HG02571 (cell line): Measurements from ENCODE around the gene PGA5.
"Not testable (repeated sequence)": the region's sequence is repeated elsewhere in the genome, so short reads cannot be mapped to it uniquely, and the experiment has no call there.

Experiments
- ATAC-seq: cut with Tn5 transposase; IDR thresholded peaks from one replicate; pipeline ENCODE4 v1.9.1; 2021; ENCODE audit warnings: mild to moderate bottlenecking, moderate library complexity; ENCODE audit not compliant: unreplicated experiment

PGA5 gene

GRCh38 chr11:61226457-61227137 lies 14.4 kb upstream of the PGA5 start:
- ATAC-seq: not testable (repeated sequence)

DNA sequence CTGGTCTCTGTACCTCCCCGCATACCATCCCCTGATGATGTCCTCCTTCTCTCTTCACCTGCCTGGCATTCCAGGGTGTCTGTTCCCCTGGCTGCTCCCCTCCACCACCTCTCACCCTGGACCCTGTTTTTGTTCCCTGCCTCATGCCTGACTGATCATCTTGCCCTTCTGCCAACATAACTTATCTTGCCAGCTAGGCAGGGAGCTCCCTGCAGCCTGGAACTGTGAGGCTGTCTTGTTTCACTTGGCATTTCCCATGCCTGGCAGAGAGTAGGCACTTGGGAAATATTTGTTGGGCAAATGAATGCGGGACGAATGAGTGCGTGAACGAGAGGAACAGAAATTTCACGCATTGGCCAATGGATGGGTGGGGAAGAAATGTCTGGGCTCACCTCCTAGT lies 11.5 kb upstream of the PGA5 start:
- not testable (repeated sequence) for ATAC-seq

DNA sequence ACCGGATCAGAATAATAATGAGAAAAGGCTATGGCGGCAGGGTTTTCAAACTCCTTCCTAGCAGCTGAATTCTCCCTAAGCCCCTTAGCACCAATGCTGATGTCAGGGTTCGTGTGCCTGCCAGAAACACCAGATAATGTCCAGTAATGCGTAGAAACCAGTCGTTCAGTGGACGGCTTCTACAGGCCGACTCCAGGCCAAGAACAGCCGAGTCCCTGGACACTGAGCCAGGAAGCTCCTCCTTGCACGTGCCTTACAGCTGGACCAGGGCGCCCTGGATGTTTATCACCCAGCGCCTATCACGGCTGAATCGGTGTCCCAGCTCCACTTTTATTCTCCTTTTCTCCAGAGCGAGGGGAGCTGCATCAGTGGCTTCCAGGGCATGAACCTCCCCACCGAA lies 9.9 kb upstream of the PGA5 start:
- ATAC-seq: not testable (repeated sequence)

DNA sequence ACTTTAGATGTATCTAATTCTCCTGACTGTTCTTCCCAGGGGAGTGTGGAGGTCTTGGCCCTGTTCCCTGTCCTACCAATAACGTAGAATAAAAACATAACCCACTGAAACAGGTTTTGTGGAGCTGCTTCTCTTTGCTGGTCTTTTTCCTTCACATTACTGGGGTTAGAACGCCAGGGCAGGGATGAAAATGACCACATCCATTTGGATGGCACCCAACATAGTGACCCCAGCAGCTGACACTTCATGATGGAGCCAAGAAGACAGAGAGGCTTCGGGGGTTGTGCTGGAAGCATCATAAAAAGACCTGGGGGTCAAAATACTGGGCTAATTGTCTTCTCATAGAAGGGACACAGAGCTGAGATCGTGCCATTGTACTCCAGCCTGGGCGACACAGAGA lies 9.4 kb upstream of the PGA5 start:
- not testable (repeated sequence) for ATAC-seq

GRCh38 chr11:61232548-61233145 lies 8.3 kb upstream of the PGA5 start:
- not testable (repeated sequence) for ATAC-seq

DNA sequence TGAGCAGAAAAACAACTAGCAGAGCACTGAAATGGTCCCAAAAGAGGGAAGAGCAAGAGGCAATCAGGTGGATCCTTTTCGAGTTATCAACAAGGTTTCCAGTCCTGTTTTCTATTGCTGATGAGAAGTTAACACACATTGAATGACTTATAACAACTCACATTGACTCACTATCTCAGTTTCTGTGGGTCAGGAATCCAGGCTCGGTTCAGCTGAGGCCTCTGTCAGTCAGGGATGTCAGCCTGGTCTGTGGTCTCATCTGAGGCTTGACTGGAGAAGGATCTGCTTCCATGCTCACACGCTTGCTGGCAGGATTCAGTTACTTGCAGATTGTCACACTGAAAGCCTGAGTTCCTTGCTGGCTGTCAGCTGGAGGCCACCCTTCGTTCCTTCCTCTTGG lies 3.8 kb upstream of the PGA5 start:
- not testable (repeated sequence) for ATAC-seq

DNA sequence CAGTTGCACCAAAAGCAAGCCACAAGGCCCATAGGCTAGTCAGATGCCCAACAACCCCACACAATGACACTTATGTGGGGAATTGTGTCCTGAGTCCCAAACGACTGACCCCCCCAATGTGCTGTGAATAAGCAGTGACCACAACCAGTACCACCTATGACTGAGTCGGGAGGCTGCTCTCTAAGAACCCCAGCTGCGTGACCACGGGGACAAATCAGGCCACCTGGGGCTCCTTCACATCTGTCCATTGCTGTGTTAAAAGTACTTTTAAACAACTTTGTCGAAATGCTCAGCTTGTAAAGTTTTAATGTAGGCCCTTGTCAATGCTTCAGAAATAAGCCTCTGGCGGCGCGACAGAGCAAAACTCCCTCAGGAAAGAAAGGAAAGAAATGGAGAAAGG lies 687 bp upstream of the PGA5 start:
- not testable (repeated sequence) for ATAC-seq

DNA sequence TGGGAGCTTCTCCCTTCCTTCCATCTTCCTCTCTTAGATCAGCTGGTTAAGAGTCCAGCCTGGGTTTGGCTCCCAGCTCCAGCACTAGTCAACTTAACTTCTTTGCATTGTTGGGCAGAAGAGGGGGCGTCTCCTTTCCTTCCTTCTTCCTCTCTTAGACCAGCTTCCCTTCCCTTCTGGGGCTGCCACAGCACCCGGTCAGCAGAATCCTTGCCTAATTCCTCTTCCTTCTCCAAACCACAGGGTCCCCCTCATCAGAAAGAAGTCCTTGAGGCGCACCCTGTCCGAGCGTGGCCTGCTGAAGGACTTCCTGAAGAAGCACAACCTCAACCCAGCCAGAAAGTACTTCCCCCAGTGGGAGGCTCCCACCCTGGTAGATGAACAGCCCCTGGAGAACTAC lies 551 bp downstream of the PGA5 start:
- ATAC-seq: not testable (repeated sequence)

DNA sequence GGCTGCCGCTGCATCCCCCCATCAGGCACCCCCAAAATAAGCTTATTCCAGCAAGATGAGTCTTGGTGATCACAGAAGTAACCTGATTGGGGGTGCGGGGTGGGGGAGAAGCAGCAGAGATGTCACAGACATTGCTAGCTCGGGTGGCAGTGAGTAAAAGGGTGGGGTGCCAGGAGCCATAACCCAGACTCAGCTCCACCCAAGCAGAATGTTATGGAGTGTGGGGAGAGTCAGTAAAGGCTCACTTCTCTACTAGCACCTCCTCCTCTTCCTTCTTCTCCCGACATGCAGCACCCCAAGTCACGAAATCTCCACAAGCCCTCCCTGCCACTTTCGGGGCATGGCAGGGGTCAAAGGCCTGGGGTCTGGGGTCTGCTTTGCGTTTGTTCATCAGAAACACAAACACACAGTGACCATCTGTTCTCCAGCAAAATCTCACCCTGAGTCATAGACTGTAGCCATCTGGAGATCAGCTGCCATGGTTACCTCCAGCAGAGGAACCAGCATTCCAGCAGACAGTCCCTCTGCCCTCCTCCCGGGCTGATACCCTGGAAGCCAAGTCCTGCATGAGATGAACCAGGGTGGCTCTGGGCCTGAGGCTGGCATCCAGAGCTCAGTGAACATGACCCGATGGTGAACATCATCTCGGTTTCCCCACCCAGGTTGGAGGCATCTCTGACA lies 4.4 kb downstream of the PGA5 start:
- ATAC-seq: not testable (repeated sequence)

DNA sequence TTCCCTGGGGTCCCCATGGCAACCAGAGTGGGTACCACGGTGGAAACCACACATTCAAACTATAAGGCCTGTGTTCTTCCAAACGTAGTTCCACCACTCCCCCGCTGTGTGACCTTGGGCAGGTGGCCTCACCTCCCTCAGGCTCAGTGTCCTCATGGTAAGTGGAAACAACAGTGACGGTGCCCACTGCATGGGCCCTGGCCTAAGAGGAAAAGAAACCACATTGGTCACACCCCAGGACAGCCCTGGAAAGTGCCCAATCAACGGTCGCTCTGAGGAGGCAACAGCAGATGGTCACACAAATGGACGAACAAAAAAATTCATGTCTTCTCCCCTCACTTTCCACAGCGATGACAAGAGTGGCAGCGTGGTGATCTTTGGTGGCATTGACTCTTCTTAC lies 7.1 kb downstream of the PGA5 start:
- not testable (repeated sequence) for ATAC-seq

GRCh38 chr11:61249201-61249600 lies 8.2 kb downstream of the PGA5 start:
- not testable (repeated sequence) for ATAC-seq

DNA sequence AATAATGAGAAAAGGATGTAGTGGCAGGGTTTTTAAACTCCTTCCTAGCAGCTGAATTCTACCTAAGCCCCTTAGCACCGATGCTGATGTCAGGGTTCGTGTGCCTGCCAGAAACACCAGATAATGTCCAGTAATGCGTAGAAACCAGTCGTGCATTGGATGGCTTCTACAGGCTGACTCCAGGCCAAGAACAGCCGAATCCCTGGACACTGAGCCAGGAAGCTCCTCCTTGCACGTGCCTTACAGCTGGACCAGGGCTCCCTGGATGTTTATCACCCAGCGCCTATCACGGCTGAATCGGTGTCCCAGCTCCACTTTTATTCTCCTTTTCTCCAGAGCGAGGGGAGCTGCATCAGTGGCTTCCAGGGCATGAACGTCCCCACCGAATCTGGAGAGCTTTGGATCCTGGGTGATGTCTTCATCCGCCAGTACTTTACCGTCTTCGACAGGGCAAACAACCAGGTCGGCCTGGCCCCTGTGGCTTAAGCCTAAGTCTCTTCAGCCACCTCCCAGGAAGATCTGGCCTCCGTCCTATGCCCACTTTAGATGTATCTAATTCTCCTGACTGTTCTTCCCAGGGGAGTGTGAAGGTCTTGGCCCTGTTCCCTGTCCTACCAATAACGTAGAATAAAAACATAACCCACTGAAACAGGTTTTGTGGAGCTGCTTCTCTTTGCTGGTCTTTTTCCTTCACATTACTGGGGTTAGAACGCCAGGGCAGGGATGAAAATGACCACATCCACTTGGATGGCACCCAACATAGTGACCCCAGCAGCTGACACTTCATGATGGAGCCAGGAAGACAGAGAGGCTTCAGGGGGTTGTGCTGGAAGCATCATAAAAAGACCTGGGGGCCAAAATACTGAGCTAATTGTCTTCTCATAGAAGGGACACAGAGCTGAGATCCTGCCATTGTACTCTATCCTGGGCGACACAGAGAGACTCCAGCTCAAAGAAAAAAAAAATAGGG lies 10.1 kb downstream of the PGA5 start:
- ATAC-seq: not testable (repeated sequence)

DNA sequence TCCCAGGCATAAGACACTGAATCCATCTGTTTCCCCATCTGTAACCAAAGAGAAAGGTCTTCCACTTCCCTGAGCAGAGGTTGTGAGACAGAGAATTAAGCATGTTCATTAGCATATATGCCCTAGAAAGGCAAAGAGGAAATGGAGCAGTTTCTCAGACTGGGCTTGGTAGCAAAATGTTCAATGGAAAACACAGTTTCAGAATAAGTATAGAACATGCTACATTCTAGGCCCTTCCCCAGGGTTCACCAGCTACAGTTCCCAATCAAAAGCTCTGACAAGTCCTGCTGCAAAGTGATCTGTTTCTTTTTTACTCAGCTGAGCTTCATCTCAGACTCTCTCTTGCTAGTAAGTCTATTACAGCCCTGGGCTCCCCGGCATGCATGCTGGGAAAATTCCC lies 11.4 kb downstream of the PGA5 start:
- ATAC-seq: not testable (repeated sequence)

GRCh38 chr11:61254403-61255025 lies 13.5 kb downstream of the PGA5 start:
- no peak for ATAC-seq

- ATAC-seq: no peak
Measured at GRCh38 chr11:61256710-61257482, 15.9 kb downstream of the PGA5 start.

- ATAC-seq: no peak
Measured at GRCh38 chr11:61258546-61258945, 17.6 kb downstream of the PGA5 start.

DNA sequence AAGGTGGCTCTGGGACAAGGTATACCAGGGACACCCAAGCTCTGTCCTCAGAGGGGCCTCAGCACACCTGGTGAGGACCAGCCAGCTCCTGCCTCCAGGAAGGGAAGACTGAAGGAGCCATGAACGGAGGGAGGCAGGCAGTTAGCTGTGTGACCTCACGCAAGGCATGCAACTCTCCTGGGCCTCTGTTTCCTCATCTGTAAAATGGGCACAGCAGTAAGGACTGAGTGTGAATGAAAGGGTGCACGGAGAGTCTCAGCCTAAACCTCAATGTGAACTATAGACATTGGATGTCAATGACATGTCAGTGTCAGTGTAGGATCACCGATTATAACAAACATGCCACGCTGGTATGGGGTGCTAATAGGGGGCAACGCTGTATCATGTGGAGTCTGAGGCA lies 18.4 kb downstream of the PGA5 start:
- no peak for ATAC-seq

- no peak for ATAC-seq
Measured at GRCh38 chr11:61264371-61264770, 23.4 kb downstream of the PGA5 start.

DNA sequence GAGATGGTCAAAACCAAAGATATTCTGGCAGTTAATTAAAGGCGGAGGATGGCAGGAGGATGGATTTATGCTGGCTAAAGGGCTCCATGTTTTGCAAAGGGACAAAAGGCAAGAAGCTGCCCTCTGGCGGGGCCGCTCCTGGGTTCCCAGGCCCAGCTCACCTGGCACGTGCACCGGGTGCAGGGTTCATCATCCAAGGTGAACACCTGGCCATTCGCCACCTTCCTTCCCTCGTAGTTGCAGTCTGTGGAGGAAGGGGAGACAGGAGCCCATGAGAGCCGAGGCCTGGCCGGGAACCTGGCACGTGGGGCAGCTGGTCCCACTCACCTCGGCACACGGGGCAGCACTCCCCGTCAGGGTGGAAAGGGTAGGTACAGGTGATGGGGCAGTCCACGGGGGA lies 23.8 kb downstream of the PGA5 start:
- ATAC-seq: no peak

DNA sequence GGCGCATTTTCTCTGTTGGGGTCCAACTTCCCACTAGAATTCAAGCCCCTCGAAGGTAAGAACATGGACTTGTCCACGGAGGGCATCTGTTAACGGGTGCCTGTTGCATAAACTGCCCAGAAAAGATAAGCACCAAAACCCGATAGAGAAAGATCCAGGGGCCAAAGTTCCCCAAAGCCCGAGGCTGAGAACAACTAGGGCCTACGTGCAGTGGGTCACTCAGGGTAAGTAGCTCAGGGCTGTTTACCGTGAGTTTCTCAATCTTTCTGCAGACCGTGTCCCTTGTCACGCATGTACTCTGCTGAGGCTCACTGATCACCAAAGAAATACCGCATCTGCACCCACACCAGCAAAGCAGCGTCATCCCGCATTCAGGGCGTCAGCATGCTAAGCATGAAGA lies 24.4 kb downstream of the PGA5 start:
- no peak for ATAC-seq
